GM21526 (cell line): ENCODE data around the gene SLC35A1.
"Not testable (repeated sequence)": the region's sequence is repeated elsewhere in the genome, so short reads cannot be mapped to it uniquely, and the experiment has no call there.

Experiments
- ATAC-seq: cut with Tn5 transposase; IDR thresholded peaks from one replicate; pipeline ENCODE4 v1.9.1; 2021; ENCODE audit warnings: moderate library complexity; ENCODE audit not compliant: unreplicated experiment, low FRiP score

Gene SLC35A1, protein sequence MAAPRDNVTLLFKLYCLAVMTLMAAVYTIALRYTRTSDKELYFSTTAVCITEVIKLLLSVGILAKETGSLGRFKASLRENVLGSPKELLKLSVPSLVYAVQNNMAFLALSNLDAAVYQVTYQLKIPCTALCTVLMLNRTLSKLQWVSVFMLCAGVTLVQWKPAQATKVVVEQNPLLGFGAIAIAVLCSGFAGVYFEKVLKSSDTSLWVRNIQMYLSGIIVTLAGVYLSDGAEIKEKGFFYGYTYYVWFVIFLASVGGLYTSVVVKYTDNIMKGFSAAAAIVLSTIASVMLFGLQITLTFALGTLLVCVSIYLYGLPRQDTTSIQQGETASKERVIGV

DNA sequence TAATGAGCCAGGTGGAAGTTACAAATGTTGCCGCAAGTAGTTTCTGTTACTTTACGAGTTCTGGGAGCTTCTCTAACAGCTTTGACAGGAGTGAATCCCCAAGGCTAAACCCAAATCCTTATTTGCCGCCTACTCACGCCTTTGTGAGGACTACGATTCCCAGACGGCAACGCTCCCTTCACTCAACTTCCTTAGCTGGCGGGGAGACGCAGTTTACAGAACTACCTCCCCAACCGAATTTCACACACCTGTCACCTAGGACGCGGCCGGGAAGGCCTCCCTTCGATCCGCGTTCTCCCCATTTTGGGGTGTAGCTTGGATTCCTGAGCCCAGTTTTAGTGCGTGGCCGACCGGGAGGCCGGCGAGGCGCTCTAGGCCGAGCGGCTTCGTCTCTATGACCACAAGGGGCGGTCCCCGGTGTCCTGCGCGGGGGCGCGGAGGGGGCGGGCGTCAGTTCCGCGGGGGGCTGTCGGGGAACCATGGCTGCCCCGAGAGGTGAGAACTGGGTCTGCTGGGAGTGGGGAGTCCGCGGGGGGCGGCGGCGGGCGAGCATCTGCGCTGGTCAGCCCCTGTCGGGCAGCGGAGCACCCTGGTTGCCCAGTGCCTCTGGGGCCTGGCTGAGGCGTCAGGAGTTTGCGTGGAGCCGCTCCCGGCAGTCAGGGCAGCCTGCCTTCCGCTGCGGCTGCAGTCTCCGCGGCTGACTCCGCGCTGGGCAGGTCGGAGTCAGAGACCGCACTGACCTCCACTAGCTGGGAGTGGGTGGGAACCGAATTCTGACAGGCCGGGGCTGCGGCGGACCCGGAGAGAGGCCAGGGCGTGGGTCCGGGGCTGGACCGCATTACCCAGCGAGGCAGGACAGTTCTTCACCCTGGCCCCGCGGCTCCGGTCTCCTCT, at the start of gene SLC35A1:
TSS of gene SLC35A1 (plus strand) at position 450 of the 894 bp plus-strand sequence. CDS start at position 480, 30 bp downstream.
- ATAC-seq = peak; percentile 83

DNA sequence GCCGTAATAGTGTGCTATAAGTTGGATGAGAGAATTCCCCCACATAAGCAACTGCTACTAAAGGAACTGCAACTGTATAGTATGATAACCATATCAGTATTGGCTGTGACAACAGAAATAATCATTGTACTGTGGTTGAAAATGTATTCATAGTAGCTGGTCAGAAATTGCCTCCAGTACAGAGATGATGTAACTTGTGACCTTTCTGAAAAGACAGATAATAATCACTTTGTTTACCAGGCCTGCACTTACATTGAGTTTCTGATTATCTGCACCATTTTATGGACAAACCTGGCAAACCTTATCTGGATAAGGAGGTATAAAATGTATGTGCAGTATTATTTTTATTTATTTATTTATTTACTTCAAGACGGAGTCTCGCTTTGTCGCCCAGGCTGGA, 46.0 kb upstream of the SLC35A1 start:
- no peak for ATAC-seq

DNA sequence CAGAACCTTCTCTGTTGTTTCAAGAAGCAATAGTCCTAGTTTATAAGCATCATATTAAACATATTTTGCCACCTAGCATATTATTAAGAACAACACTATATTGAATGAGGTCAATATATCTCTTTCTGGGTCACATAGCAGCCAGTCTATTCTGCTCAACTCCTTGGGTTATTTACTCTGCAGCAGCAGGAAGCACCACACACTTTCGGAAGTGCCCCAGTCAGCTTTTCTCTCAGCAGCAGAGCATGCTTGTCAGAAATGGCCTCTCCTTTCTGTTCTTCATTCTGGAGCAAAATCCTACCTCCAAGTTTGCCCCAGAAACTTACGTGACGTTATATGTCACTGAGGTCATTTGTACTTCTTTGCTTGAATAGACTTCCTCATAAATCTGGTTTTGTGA, 42.3 kb upstream of the SLC35A1 start:
- ATAC-seq = no peak

DNA sequence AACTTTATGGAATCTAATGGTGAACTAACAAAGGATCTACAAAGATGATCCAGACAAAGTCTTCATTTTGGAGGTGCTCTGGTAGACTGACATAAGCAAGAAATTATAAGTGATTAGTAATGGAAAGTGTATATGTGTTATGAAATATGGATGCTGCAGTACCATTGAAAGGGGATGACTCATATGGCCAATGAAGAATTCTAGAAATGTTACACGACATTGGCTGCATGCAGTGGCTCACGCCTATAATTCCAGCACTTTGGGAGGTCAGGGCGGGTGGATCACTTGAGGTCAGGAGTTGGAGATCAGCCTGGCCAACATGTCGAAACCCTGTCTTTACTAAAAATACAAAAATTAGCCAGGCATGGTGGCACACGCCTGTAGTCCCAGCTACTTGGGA, 41.5 kb upstream of the SLC35A1 start:
- no peak for ATAC-seq

DNA sequence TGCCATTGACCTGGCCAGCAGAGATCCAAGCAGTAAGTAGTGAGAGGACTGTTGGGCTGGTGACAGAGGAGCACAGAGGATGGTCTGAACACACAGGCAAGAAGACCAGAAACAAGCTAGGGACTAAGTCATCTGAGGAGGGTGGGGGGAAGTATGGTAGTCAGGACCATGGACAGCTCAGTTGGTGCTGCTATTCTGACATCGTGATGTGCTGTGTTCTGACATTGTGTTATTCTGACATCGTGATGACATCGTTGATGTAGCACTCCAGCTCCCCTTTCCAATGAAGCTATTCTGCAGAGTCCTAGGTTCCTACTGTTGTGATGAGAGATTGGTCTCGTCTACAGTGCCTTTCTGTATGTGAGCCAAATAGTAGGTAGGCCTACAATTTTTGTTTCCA, 36.3 kb upstream of the SLC35A1 start:
- no peak for ATAC-seq

DNA sequence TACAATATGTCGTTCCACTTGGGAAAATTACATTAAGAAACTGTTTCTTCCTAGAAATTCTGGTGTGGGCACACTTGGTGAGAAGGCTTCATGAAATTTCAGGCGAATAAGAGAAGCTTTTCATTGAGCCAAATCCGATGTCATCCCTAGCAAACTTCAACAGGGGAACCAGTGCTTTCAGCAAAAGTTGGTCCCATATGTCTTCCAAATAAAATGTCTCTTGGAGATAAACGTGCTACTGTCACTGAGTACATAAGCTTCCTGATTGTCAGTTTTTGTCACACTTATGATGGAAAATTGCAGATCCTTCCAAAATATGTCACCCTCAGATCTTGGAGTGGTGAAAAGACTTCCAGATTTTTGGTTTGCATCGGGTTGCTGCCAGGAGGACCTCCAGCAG, 31.1 kb upstream of the SLC35A1 start:
- no peak for ATAC-seq

DNA sequence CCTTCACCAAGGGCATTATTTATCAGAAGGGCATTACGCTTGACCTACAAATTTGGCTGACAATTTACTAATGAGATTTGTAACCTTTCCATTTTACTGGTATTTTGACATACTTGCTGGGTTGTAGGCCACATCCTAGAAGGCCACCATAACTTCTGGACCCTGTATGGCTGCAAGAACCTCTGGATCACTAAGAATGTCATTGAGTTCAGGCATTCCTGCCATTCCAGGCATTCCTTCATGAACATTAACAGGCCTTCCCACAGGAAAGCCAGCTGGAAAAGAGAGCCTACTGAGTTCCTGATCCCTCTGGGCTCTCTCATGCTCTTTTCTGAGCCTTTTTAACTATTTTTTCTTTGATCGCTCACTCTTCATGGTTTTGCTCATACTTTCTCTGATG, 28.4 kb upstream of the SLC35A1 start:
- ATAC-seq = no peak

DNA sequence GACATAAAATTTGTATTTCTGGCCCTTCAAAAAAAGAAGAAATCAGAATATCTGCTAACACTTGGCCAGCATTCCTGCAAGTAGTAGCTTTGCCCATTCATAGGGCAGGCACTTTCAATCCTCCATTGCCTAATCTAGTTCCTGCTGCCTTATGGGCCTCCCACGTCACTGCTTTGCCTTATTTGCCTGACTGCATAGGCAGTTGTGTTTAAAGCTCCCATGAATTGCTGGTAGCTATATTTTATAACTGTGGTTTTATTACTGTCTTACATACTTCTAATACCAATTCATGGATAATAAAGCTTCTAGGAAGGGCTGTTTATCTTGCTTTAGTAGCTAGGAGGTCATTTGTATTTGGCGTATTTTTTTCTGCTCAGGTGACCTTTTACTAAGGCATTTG, 7.7 kb upstream of the SLC35A1 start:
- no peak for ATAC-seq

DNA sequence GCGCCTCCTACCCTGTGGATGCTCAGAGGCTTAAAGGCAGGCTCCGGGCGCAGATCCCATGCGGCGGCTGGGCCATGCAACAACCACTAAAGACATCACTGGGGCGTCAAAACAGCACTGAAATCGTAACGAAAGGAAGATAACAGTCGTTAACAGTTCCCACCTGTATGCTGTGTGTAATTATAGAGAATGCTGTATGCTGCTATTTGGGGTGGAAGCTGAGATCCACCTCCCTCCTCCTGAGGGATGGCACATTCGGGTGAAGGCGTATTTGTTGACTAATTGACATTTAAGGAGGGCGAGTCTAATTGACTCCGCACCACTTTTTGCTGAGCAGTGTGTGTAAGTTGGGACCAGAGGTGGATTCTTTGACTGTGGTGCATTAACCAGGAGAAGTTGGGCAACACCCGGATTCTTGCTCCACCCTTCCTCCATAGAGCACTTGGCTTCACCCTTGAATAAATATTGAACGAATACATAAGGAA, 687 bp downstream of the SLC35A1 start:
- ATAC-seq = peak; percentile 73

DNA sequence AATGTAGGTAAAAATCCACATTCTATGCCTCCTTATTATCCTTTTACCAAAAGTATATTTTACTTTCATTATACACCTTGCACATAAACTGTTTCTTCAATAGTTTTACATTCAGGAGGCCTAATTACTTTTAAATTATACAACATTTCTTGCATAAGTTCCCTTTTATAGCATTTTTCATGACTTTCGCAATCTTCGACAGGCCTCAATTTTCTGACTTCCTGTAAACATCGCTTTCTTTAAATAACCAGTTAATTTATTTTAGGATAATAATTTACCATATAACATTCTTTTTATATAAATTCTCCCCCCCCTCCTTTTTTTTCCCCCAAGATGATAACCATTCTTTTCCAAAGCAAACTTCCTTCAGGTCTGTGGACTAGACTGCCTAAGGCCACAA, 9.2 kb downstream of the SLC35A1 start:
- no peak for ATAC-seq

DNA sequence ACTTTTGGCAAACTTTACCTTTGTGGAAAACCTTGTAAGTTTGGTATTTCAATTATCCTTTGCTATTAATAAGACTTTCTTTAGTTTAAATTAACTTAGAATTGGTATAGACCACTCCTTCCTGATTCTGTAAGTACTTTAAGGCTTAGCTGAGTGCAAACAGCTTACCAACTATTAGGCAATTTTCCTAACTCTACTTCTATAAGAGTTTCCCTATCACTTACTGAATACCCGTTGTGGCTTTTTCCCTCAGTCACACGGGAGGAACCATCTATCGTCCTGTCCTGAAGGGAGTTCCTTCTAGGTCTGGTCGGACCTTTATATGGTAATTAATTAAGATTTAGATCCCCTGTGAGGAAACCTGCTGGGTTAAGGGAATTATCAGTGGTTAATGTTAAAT, 9.6 kb downstream of the SLC35A1 start:
- ATAC-seq = no peak

DNA sequence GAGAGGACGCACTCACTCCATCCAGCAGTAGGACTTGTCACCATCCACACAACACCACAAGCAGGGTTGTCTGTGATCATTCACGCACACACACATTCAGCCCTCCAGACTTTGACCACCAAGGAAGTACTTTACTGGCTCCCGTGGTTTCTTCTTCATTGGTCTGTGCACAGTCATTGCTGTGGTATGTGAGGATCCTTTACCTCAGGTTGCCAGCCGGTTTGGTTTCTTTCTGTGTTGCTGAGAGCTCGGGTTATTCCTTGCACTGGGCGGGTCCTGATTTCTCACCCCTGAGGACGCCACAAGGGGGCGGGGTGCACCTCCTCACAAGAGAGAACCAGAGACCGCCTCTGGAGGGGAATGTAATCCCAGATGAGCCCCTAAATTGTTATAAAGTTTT, 11.2 kb downstream of the SLC35A1 start:
- no peak for ATAC-seq

DNA sequence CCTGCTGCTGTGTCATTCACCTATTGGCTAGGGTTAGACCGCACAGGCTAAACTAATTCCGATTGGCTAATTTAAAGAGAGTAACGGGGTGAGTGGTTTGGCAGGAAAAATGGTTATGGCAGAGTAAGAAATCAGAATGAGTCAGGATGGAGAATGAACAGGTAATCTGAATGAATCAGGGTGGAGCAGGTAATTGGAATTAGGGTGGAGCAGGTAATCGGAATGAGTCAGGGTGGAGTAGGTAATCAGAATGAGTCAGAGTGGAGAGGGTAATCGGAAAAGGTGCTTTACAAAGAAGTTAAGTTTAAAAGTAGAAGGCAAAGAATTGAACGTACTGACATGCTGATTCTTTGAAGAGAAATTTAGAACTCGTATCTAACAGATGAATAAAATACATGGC, 11.7 kb downstream of the SLC35A1 start:
- ATAC-seq = no peak

DNA sequence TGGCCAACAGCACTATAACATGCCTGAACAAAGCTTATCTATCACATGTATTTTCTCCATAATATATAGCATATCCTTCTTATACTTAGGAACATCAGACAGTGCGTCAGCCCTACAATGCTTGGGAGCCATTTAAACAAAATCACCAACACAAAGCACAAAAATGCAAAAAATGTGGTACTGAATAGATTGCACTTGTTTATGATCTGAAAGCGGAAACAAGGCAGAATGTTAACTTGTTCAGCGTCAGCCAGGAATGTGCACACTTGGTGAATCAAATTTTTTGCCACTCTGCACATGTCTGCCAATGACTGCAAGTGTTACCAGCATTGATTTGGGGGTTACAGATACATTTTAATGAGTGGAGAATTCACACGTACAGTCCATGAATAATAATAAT, 14.8 kb downstream of the SLC35A1 start:
- no peak for ATAC-seq

DNA sequence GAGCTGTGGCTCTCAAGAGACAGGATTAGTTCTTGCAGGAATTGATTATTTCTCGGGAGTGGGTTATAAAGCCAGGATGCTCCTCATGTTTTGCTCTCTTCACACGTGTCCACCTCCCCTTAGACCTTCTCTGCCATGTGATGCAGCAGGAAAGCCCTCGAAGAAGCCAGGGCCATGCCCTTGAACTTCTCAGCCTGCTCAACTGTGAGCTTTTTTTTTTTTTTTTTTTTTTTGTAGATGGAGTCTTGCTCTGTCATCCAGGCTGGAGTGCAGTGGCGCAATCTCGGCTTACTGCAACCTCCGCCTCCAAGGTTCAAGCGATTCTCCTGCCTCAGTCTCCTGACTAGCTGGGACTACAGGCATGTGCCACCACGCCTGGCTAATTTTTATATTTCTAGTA, 16.6 kb downstream of the SLC35A1 start:
- ATAC-seq = not testable (repeated sequence)

DNA sequence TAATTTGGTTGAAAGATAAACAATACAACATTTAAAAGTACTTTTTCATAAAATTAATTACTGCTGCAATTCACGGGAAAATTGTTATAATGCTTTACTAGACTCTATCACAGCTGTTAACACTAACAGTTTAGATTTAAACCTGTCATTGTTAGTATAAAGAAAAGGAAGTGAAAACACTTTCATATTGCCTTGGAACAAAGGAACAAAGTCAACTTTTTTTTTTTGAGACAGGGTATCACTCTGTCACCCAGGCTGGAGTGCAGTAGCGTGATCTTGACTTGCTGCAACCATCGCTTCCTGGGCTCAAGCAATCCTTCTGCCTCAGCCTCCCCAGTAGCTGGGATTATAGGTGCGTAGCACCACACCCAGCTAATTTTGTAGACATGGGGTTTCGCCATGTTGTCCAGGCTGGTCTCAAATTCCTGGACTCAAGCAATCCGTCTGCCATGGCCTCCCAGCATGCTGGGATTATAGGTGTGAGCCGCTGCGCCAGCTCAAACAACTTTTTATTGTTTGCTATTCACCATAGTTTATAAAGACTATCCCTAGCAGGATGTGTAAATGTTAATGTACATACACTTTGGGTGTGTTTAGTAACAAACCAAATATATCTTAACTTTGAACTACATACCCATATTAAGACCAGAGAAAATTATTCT, 22.1 kb downstream of the SLC35A1 start:
- ATAC-seq = peak; percentile 56

DNA sequence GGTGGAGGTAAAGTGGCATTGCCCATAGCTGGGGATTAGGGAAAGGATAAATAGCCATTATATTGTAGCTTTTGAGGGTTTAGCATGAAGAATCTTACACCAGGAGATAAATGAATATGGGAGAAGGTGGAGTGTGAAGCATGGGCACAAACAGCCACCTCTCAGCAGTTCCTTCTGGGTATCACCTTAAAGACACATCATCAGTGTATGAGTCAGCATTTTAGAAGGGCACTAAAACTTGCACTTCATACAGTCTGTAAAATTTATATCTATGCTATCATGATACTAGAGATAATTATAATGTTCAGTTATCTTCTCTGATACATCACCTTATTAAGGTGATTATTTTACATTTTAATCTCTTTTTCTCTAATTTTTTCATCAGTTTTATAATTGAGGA, 25.3 kb downstream of the SLC35A1 start:
- ATAC-seq = no peak

DNA sequence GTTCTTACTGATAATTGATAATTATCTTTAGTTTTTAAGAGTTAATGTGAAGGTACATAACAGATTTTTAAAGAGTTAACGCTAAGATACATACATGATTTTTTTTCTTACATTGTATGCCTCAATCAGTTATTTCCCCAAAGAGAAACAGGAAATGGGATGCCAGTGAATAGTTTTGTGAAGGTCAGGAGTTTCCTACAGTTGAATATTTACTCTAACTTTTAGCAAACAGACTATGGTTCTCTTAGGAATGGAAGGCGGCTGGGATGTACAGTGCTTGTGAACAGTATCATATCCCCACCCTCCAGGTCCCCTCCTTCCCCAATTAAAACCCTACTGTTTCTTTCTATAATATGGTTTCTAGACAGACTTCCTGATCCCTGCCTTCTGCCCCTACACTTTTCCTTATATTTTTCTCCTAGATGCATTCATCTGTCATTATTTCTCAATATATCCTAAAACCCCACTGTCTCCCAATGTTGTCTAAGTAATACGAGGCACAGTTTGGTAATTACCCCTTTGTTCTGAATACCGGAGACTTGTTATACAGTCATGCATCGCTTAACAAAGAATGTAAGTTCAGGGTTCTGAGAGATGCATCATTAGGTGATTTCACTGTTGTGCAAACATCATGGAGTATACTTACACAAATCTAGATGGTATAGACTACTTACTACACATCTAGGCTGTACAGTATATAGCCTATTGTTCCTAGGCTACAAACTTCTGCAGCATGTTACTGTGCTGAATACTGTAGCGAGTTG, 29.2 kb downstream of the SLC35A1 start:
- ATAC-seq = no peak

DNA sequence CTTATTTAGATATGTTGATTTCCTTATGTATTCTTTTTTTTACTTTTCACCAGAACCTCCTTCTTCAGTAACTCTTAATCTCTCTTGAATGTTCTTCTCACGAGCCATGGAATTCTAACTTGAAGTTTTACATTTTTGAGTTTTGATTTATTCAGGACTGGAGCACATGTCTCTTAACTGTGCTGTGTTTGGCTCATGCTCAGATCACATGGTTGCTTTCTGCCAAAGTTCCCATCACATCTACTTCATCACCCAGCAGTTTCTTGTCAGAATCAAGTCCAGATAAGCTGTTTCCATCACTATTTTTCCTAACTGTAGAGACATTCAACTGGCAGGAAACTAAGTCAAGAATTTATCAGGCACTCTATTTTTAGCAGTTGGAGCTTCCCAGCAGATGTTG, 31.7 kb downstream of the SLC35A1 start:
- ATAC-seq = no peak

DNA sequence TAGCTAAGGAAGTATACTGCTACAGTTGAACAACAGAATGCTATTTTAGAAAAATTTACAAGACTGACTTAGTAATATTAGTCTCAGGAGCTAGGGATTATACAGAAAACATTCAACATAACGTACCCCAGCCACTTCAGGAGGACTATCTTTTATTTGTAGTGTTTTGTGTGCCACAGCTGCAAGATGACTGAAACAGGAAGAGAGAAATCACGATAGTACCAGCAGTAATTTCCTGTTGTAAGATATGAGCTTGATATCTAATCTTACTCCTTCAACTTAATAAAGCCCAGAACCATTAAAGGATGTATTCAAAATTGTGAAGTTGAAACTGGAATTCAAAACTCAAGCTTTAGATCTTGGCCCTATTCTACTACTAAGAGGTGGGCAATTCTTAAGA, 42.1 kb downstream of the SLC35A1 start:
- no peak for ATAC-seq
